ENCODE data around the gene IFIT1B.
"Not testable (repeated sequence)": the region's sequence is repeated elsewhere in the genome, so short reads cannot be mapped to it uniquely, and the experiment has no call there.

The IFIT1B gene

GRCh38 chr10:89377705-89378637, at the start of gene IFIT1B:
IFIT1B (plus strand) TSS chr10:89378056; CDS start chr10:89378136, 80 bp downstream.
- no peak for DNase-seq (ENCODE audit: low spot score)

GRCh38 chr10:89329151-89329550, 48.7 kb upstream of the IFIT1B start:
- DNase-seq (ENCODE audit: low spot score), result no peak

DNA sequence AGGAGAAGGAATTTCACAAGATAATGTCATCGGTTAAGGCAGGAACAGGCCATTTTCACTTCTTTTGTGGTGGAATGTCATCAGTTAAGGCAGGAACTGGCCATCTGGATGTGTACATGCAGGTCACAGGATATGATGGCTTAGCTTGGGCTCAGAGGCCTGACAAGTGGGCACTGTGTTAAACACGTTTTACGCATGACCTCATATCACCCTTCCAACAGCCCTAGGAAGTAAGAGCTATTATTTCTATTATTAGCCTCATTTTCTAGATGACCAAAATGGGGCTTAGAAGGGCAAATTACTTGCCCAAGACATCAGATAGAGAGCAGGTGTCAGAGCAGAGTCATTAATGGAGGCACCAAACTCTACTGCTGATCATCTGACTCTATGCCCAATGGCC, 47.8 kb upstream of the IFIT1B start:
- not testable (repeated sequence) for DNase-seq (ENCODE audit: low spot score)

- DNase-seq (ENCODE audit: low spot score), result peak; percentile 56
Measured at GRCh38 chr10:89330537-89331212, 47.2 kb upstream of the IFIT1B start.

DNA sequence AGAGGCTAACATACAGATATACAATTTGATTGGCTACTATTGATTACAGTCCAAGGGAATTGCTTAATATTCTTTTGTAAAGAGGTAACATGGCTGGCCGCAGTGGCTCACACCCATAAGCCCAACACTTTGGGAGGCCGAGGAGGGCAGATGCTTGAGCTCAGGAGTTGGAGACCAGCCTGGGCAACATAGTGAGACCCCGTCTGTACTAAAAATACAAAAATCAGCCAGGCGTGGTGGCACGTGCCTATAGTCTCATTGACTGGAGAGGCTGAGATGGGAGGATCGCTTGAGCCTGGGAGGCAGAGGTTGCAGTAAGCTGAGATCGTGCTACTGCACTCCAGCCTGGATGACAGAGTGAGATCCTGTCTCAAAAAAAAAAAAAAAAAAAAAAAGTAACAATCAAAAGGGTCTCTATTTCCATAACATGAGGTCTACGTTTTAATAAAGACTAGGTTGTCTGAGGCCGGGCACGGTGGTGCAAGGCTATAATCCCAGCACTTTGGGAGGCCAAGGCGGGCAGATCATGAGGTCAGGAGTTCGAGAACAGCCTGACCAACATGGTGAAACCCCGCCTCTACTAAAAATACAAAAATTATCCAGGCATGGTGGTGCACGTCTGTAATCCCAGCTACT, 46.3 kb upstream of the IFIT1B start:
- DNase-seq (ENCODE audit: low spot score), result not testable (repeated sequence)

GRCh38 chr10:89332123-89332633, 45.7 kb upstream of the IFIT1B start:
- peak; percentile 87 for DNase-seq (ENCODE audit: low spot score)

DNA sequence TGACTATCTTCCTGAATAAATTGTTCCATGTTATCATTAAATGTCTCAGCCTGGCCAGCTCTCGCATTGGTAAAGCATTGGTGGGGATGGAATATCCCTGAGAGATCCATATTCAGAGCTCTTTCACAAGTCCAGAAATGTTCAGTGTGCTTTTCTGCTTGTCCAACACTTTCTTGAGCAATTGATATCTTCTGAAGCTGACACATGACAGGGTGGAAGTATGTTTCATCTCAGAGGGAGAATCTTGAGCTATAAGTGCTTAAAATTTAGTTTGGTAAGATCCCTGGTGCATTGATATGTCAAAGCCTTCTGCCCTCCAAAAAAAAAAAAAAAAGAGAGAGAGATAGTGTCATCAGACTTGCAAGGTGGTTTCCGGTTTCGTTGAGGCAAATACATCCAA, 42.6 kb upstream of the IFIT1B start:
- no peak for DNase-seq (ENCODE audit: low spot score)

DNA sequence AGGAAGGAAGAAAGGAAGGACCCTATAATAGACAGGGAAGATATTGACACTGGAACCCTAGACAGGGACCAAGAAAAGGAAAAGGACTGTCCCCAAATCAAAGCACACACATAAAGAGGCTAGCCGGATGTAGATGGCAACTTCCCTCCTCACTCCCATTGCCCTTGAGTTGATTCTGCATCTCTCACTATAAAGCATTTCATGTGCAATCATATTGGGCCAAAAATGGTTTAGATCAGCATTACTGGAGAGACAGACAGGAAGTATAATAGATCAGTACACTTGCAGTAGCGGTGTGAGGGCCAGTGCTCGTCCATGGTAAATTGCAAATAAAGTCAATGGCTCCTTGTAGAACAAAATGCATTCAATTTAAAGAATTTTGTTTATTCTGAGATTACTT, 41.6 kb upstream of the IFIT1B start:
- DNase-seq (ENCODE audit: low spot score), result no peak

DNA sequence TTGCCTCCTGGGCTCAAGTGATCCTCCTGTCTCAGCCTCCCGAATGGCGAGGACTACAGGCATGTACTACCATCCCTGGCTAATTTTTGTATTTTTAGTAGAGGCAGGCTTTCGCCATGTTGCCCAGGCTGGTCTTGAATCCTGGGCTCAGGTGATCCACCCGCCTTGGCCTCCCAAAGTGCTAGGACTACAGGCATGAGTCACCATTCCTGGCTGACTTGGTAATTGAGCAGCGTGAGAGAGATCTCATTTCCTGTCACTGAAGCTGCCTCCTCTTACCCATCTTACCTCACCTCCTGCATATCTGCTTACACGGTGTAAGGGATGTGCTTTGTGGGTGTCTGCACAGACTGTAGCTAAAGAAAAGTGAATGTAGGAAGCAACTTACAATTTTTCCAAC, 40.4 kb upstream of the IFIT1B start:
- DNase-seq (ENCODE audit: low spot score), result no peak

- no peak for DNase-seq (ENCODE audit: low spot score)
Measured at GRCh38 chr10:89338713-89339112, 39.1 kb upstream of the IFIT1B start.

GRCh38 chr10:89339875-89340274, 38.0 kb upstream of the IFIT1B start:
- no peak for DNase-seq (ENCODE audit: low spot score)

DNA sequence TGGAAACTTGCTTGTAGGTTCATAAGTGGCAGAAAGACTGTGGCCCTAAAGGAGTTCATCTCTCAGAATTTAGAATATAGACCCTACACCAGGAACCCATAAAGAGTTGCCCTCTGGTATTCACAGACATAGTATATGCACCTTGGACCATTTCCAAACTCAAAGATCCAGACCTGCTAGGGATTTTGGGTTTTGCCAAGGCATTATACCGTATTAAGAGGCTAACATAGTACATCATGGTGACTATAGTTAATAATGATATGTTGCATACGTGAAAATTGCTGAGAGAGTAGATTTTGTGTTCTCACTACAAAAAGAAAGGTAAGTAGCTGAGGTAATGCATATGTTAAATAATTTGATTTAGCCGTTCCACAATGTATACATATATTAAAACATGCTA, 36.2 kb upstream of the IFIT1B start:
- no peak for DNase-seq (ENCODE audit: low spot score)

DNA sequence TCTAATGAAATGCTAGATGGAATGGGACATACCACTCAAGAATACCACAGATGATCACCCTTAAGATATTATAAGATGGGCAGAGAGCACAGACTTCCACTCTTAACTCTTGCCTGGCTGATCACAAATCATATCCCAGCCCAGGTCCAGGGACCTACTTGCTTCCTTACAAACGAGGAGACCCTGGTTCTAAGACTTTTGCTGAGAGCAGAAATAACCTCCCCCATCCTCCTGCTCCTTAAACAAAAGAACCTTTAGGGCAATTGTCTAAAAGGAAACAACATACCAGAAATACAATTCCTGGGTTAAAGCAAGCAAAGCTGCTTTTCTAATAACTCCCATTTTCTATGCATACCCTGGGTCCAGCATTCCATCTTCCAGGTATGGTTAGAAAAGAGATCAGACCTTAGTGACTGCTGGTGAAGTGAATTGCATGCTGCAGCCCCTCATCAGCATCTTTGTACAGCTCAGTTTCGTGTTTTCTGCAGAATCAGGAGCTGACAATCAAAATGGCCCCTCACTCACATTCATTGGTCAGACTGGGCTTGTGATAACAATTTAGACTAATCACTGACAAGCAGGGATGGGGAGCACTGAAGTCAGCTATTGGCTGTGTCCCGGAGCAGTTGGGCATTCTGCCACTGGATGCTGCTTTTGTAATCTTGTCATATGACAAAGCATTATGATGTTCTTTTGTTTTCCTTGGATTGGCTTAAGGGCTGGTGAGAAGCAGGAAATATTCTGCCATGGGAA, 35.5 kb upstream of the IFIT1B start:
- peak; percentile 98 for DNase-seq (ENCODE audit: low spot score)

DNA sequence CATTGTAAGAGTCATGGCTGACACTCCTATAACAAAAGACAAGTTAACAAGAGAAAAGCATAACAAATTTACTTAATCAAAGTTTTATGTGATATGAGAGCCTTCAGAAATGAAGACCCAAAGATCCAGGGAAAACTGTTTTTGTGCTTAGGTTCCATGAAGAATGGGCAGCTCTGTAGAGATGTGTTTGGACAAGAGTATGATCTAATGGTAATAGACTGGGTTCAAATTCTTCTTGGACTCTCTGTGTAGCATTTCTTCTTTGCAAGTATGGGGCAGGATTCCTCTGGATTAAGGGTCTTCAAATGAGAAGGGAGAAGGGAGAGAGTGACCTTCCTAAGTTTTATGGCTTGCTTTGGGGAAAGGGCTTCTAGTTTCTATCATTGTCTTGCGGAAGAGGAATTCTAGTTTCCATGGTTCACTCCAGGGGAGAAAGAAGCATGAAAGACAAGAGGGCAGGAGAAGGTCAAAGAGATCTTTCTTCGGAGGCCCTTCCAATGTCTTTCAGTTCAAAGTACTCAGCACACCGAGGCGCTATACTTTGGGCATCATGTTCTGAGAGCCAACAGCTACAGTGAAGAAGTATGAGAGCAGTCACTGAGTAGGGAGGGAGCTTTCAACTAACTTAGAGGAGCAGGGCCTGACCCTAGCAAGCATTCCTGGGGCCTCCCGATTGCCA, 34.6 kb upstream of the IFIT1B start:
- DNase-seq (ENCODE audit: low spot score), result no peak

- no peak for DNase-seq (ENCODE audit: low spot score)
Measured at GRCh38 chr10:89344156-89344555, 33.7 kb upstream of the IFIT1B start.

GRCh38 chr10:89345367-89346000, 32.4 kb upstream of the IFIT1B start:
- DNase-seq (ENCODE audit: low spot score), result no peak

- no peak for DNase-seq (ENCODE audit: low spot score)
Measured at GRCh38 chr10:89346405-89347254, 31.2 kb upstream of the IFIT1B start.

DNA sequence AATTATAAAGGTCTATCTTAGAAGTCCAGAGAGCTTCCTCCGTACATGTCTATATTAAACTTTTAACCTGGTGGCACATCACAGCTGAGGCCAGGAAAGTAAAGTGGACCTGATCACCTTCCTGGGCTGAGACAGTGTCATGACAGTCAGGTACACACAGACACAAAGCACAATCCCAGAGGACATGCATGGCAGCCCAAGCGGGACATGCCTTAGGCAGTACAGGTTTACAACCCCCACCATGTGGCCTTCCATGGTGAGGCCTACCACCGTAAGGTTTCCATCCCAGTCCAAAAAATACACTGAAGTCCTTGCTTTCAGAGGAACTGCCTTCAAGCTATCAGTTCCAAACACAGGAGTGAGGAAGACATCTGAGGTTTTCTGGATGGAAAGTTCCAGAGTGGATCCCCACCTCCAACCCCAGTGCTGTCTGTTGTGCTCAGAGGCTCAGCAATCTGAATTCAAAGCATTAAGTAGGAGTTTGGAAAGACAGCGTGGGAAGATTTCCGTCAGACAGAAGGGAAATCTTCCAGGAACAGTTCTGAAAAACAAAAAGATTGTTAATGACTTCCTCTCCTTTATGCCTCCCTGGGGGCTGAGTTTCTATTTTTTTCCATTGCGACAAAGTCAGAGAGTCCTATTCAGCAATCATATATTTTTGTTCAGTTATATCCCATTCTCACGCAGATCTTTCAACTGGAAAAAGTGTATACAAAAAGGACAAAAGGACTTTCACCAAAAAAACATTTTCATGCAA, 30.0 kb upstream of the IFIT1B start:
- no peak for DNase-seq (ENCODE audit: low spot score)

GRCh38 chr10:89348481-89348880, 29.4 kb upstream of the IFIT1B start:
- no peak for DNase-seq (ENCODE audit: low spot score)

All from pons (tissue), 1 donor.